GM12878 (cell line): ENCODE measurements around the gene ATAD5. TPM values are rescaled to one million over a fixed set of nuclear protein-coding genes. Genes with fewer than 3 reads are reported as not detected.

Source experiments
- ATAC-seq: fragments of 200-7000 bp; cut with Tn5 transposase; 3 replicates; pipeline ENCODE4 v1.9.1; 2020; ENCODE audit warnings: mild to moderate bottlenecking, moderate library complexity
- BruUV-seq: library from RNA; stranded (reverse); fragments of 400-500 nt; replicated peaks from 2 replicates; lab custom pipeline; 2021; lab: Mats Ljungman, UMichigan
- CTCF ChIA-PET: fragments of 300-600 bp; sonication (Branson Sonifier 250); formaldehyde crosslinking; extraction: SDS; loops from one replicate; lab custom pipeline; 2021; ENCODE audit warnings: inconsistent platforms; lab: Yijun Ruan, JAX
- POLR2A ChIA-PET: fragments of 350-600 bp; formaldehyde crosslinking; extraction: SDS; loops from one replicate; lab custom pipeline; 2021; ENCODE audit warnings: inconsistent platforms; lab: Charles Lee
- RAD21 ChIA-PET: fragments of 300-600 bp; sonication (Branson Sonifier 250); formaldehyde crosslinking; loops from one replicate; lab custom pipeline; 2023; ENCODE audit warnings: antibody characterized with exemption; ENCODE audit not compliant: unreplicated experiment; lab: Charles Lee
- SMC1A ChIA-PET: fragments of 300-600 bp; sonication (Branson Sonifier 250); formaldehyde crosslinking; loops from one replicate; lab custom pipeline; 2023; ENCODE audit not compliant: unreplicated experiment, uncharacterized antibody; lab: Charles Lee
- DNase-seq: peaks from one replicate; pipeline ENCODE4 v3.0.0-alpha.2; 2011; ENCODE audit warnings: low read depth, low spot score
- FAIRE-seq: peaks from 3 replicates; lab custom pipeline; 2011; peaks lifted over from hg19 to GRCh38; lab: Jason Lieb, UNC
- H2AFZ ChIP-seq: 2 replicates; pipeline ENCODE4 v1.6.0; 2011; ENCODE audit warnings: low read depth, low read length, control low read depth; ENCODE audit not compliant: control insufficient read depth
- H3K27ac ChIP-seq: 2 replicates; pipeline ENCODE4 v1.5.1; 2011; ENCODE audit warnings: control low read depth; ENCODE audit not compliant: control insufficient read depth, insufficient read depth
- H3K27me3 ChIP-seq, 2 experiments: replicated peaks in 1 of 2; 2 replicates each; pipeline versions ENCODE4 v1.6.0 to v1.6.1; 2011; ENCODE audit warnings: low read length in 1 of 2; ENCODE audit not compliant: control insufficient read depth in 2 of 2, insufficient read depth in 2 of 2
- H3K36me3 ChIP-seq, 2 experiments: 2 replicates each; pipeline ENCODE4 v1.5.1; 2011; ENCODE audit warnings: low read length in 1 of 2; ENCODE audit not compliant: control insufficient read depth in 2 of 2, insufficient read depth in 2 of 2
- H3K4me1 ChIP-seq: 2 replicates; pipeline ENCODE4 v1.6.1; 2011; ENCODE audit warnings: mild to moderate bottlenecking, low read length, moderate library complexity, mixed read lengths; ENCODE audit not compliant: control insufficient read depth, insufficient read depth
- H3K4me2 ChIP-seq: 2 replicates; pipeline ENCODE4 v1.6.0; 2011; ENCODE audit warnings: control low read depth; ENCODE audit not compliant: control insufficient read depth, insufficient read depth
- H3K4me3 ChIP-seq: fragments of 200-600 bp; sonication (generic); 2 replicates; pipeline ENCODE4 v1.5.1; 2016
- H3K79me2 ChIP-seq: 2 replicates; pipeline ENCODE4 v1.6.0; 2011; ENCODE audit warnings: low read length; ENCODE audit not compliant: control insufficient read depth, insufficient read depth
- H3K9ac ChIP-seq: 2 replicates; pipeline ENCODE4 v1.8.0; 2011; ENCODE audit warnings: low read length, control low read depth, mixed read lengths; ENCODE audit not compliant: control insufficient read depth, insufficient read depth
- H3K9me3 ChIP-seq: replicated peaks from 3 replicates; pipeline ENCODE4 v1.5.1; 2011; ENCODE audit warnings: mild to moderate bottlenecking, low read length; ENCODE audit not compliant: control insufficient read depth, insufficient read depth
- H4K20me1 ChIP-seq: 2 replicates; pipeline ENCODE4 v1.6.0; 2011; ENCODE audit not compliant: control insufficient read depth, insufficient read depth
- BCL3 ChIP-seq: IDR thresholded peaks from 2 replicates; pipeline ENCODE4 v1.6.1; 2011; ENCODE audit warnings: borderline replicate concordance, low read depth, mild to moderate bottlenecking, moderate library complexity, low read length; ENCODE audit not compliant: insufficient read depth, poor library complexity, severe bottlenecking
- HCFC1 ChIP-seq: fragments of 150-350 bp; IDR thresholded peaks from 2 replicates; pipeline ENCODE4 v1.6.1; 2014; ENCODE audit warnings: low read length
- IKZF2 ChIP-seq, 2 experiments: fragments of 450-650 bp; IDR thresholded peaks; 2 replicates each; pipeline ENCODE4 v1.6.1; 2017; ENCODE audit warnings: mild to moderate bottlenecking in 2 of 2, moderate library complexity in 2 of 2
- KDM1A ChIP-seq: fragments of 200-600 bp; sonication (generic); IDR thresholded peaks from 2 replicates; pipeline ENCODE4 v1.6.1; 2016; ENCODE audit warnings: borderline replicate concordance
- NFYB ChIP-seq: IDR thresholded peaks from 2 replicates; pipeline ENCODE4 v1.6.1; 2011; ENCODE audit warnings: low read depth, mild to moderate bottlenecking, low read length, improper control_type of control experiment, moderate library complexity; ENCODE audit not compliant: insufficient read depth
- PBX3 ChIP-seq: IDR thresholded peaks from 2 replicates; pipeline ENCODE4 v1.6.1; 2011; ENCODE audit warnings: mild to moderate bottlenecking, low read depth, low read length, moderate library complexity; ENCODE audit not compliant: insufficient replicate concordance
- PRDM15 ChIP-seq: fragments of 450-650 bp; formaldehyde crosslinking; IDR thresholded peaks from 2 replicates; pipeline ENCODE4 v1.4.0; 2020; ENCODE audit warnings: mild to moderate bottlenecking, moderate library complexity
- RFX5 ChIP-seq: IDR thresholded peaks from 2 replicates; pipeline ENCODE4 v1.6.1; 2011; ENCODE audit warnings: low read depth, low read length, improper control_type of control experiment
- TARDBP ChIP-seq: IDR thresholded peaks from 2 replicates; pipeline ENCODE4 v1.6.1; 2016; ENCODE audit warnings: borderline replicate concordance
- WRNIP1 ChIP-seq: IDR thresholded peaks from 2 replicates; pipeline ENCODE4 v1.6.1; 2011; ENCODE audit warnings: low read depth, low read length, improper control_type of control experiment, borderline replicate concordance
- WGBS: methylation state at CpG from one replicate; pipeline ENCODE4 v1.1.6; 2016; ENCODE audit warnings: low lambda C conversion rate; ENCODE audit not compliant: insufficient replicate concordance, insufficient coverage; ENCODE audit errors: missing lambda C conversion rate; 5-methylcytosine and 5-hydroxymethylcytosine counted together
- in situ Hi-C: fragments of 300-500 bp; cut with MboI; formaldehyde crosslinking; loops from 9 replicates; pipeline ENCODE4 v1.14.3; 2018; ENCODE audit warnings: mixed read lengths
- intact Hi-C: fragments of 100-400 bp; cut with micrococcal nuclease; formaldehyde crosslinking; loops from one replicate; pipeline ENCODE4 v1.14.2; 2022; ENCODE audit not compliant: unreplicated experiment
- polyA plus RNA-seq, 11 experiments: library from polyadenylated mRNA; depleted of rRNA in 4 of 11; unstranded in 6 of 11; stranded (reverse) in 5 of 11; fragments of >200 nt; fragmentation: Nextera tagmentation in 4 of 11; fragmentation: Illumina TruSeq in 1 of 11; extraction: Ambion mirVana in 4 of 11; extraction: Trizol in 1 of 11; gene quantifications; 1 replicate in 1 of 11; 2 replicates in 10 of 11; pipeline versions ENCODE4 v1.2.1 to v1.2.3, GENCODE V29; 2011 to 2016; ENCODE audit warnings: inconsistent platforms in 2 of 11, missing spikeins in 2 of 11, low read depth in 1 of 11
- total RNA-seq, 4 experiments: library from RNA; depleted of rRNA in 3 of 4; stranded (reverse); fragments of >200 nt in 3 of 4; fragmentation: Illumina TruSeq in 1 of 4; extraction: Trizol in 1 of 4; gene quantifications; 2 replicates each; pipeline versions ENCODE4 v1.2.1 to v1.2.3, GENCODE V29; 2013 to 2021

The ATAD5 gene
- total and polyA plus RNA-seq, 10 of the 15 experiments (the other 5 are each of a cell fraction or from before 2014, with no cell fraction given) = 3.8 to 19.7 (median 13.2) TPM

- FAIRE-seq = no peak
- H3K9me3 ChIP-seq = no peaks in the 10 kb centered on the region
- ChIA-PET SMC1A (interaction anchor here (1.1 kb wide), 1 partner anchor 28 kb away, joined by 3 read pairs; no protein-coding TSS in a partner anchor), RAD21 (interaction anchor here (0.9 kb wide), 1 partner anchor 36 kb away, joined by 3 read pairs; the partner anchor contains the start of gene RNF135), POLR2A (no interaction called here), CTCF (no interaction called here)
- ATAC-seq = no peak
- H3K27me3 ChIP-seq = no peaks in the 10 kb centered on the region; a peak in 1 of 4 replicates
- no peak overlapping the region for H3K4me2 ChIP-seq
- H3K4me3 ChIP-seq = no peak overlapping the region
- no TSS peak for BruUV-seq
- no peaks in the 10 kb centered on the region for H3K36me3 ChIP-seq
- H3K9ac ChIP-seq = no peak overlapping the region
- intact Hi-C loops = no loop called here
- H3K27ac ChIP-seq = no peak overlapping the region
- H2AFZ ChIP-seq = no peak overlapping the region
- no peaks in the 10 kb centered on the region for H3K79me2 ChIP-seq
- peaks cover 5% of the 10 kb centered on the region; the same call in 1 of the 2 replicates for H3K4me1 ChIP-seq
- no peak for DNase-seq
- no peaks in the 10 kb centered on the region for H4K20me1 ChIP-seq
- 60% methylated on average over 5 of the region's 5 CpGs for whole genome bisulfite sequencing
- in situ Hi-C loops = no loop called here
- TF ChIP-seq KDM1A (no peak), RFX5 (no peak), HCFC1 (no peak), IKZF2 (IDR thresholded peaks at IDR 0.05) (no peak), NFYB (no peak), TARDBP (no peak), PRDM15 (CRISPR knock-in tag) (no peak), PBX3 (no peak), WRNIP1 (no peak), BCL3 (no peak)
Observed at GRCh38 chr17:30933966-30934365, 102.2 kb downstream of the ATAD5 start.
